NCI-H128 (cell line): ENCODE measurements around the gene SLN.
A peak's percentile ranks its signal among the peaks of the same experiment; 100 is the strongest.

Experiments used
- DNase-seq: peaks from one replicate; lab custom pipeline; 2025; ENCODE audit not compliant: unreplicated experiment; lab: John Stamatoyannopoulos, UW

Gene SLN

GRCh38 chr11:107719557-107720302 lies 7.9 kb upstream of the SLN start:
- no peak for DNase-seq

DNA sequence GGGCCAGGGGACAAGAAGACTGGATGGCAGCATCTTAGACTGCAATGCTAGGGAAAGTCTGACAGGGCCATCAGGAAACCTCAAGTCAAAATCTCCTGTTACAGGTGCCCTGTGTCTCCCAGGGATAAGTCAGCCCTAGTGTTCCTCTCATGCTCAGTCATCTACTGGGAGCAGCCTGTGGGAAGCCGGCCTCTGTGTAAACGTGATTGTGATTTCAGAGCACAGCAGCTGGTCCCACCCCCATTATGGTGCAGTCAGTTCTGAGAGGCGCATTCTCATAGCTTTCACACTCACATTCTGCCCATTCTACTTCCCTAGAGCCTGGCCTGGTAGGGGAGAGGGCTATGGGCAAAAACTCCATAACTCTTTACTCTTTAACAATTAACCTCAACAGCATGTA lies 7.2 kb upstream of the SLN start:
- DNase-seq: no peak

GRCh38 chr11:107716884-107717532 lies 5.2 kb upstream of the SLN start:
- DNase-seq: no peak

DNA sequence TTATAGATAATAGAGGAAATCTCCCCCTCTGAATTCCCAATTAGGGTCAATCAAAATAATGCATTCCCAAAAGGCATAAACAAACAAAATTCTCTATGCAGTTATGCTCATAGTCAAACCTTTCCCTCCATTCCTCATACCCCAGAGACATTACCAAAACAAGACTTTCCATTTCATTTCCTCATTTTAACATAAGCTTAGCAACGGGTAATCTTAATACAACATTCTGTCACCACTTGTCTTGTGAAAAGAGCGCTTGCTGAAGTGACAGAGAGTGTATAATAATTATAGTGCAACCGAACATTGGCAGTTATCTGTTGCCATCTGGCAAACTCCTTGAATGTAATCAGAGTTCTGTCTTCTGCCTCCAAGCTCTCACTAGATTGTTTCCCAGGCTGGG lies 1.2 kb upstream of the SLN start:
- DNase-seq: no peak

- no peak for DNase-seq
Measured at GRCh38 chr11:107710301-107710700, 1.6 kb downstream of the SLN start.

- DNase-seq: no peak
Measured at GRCh38 chr11:107708792-107709191, 3.1 kb downstream of the SLN start.

GRCh38 chr11:107707807-107708206 lies 4.0 kb downstream of the SLN start:
- no peak for DNase-seq

- no peak for DNase-seq
Measured at GRCh38 chr11:107707215-107707671, 4.6 kb downstream of the SLN start.

DNA sequence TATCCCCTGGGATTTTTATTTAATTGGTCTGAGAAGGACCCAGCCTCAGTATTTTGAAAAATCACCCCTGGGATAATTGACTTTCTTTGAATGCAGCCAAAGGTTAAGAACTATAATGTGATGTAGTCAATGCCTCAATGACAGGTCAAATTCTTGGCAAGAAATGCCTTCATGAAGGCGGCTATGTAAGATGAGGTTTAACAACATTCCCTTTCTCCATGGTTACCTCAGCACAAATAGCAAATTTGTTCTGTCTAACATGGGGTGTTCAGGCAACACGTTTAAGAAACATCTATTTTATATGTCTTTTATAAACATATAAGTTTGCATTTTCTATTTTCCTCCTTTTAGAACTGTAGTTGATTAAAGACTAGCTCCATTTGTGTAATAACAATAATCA lies 5.3 kb downstream of the SLN start:
- no peak for DNase-seq

DNA sequence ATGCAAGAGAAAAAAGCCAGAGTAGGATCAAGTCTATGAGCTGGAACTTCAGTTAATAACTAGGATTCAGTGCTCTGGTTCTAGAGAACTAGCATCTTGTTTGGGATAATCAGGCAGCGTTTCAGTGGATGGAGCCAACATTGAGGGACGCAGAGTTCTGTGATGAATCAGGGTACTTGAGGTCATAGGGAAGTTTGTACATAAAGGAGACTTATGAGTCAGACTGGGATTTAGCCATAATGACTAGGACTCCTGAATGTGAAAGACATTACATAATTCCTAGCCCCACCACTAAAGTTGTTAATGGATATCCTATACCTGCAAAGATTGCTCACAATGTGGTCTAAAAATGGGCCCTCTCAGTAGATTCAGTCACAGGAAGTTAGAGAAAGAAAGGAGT lies 6.8 kb downstream of the SLN start:
- no peak for DNase-seq

GRCh38 chr11:107704451-107704850 lies 7.4 kb downstream of the SLN start:
- no peak for DNase-seq

DNA sequence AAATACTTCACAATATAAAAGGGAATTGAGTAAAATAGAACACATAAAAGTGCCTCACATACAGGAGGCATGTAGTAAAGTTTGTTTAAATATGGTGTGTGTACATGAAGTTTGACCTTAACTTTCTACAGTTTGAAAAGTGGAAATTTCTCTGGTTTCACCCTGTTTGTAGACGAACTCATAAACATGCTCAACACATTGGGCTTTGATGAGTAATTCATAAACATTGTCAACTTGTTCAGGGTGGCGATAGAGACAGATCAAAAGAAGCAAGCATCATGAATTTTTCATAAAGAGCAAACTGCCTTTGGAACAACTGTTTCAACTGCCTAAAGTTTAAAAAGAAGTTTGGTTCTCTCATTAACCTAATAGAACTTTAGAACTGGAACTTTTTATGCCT lies 9.1 kb downstream of the SLN start:
- DNase-seq: no peak

DNA sequence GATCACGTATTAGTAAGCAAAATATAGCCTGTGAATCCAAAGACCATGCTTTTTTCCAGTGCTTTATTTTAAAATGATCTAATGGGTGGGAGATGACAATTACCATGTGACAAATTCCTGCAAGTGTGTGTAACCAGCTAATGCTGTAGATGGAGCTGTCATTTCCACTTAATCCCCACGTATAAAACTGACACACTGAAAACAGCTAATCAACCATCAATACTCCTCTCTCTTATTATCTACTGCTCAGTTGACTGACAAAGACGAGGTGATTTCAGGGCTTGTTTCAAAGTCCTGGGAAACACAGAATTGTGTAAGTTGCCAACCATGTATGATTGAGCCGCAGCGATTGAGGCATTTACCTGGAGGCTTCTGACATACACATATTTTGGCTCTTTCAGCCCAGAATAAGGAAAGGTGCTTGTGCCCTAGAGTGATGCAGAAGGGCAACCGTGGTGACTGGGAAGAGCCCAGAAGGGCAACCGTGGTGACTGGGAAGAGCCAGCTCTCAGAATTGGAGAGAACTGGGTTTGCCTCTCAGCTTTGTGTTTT lies 9.7 kb downstream of the SLN start:
- no peak for DNase-seq

- DNase-seq: no peak
Measured at GRCh38 chr11:107699371-107700285, 12.2 kb downstream of the SLN start.

DNA sequence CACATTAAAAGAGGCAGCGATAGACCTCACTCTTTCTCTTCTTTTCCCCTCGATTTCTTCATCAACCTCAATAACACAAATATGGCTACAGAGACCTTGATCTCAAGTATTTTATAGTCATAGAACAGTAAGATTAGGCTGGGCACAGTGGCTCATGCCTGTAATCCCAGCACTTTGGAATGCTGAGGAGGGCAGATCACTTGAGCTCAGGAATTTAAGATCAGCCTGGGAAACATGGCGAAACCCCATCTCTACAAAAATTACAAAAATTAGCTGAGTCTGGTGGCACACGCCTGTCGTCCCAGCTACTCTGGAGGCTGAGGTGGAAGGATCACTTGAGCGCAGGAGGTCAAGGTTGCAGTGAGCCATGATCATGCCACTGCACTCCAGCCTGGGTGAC lies 14.6 kb downstream of the SLN start:
- DNase-seq: no peak

- DNase-seq: no peak
Measured at GRCh38 chr11:107696140-107696539, 15.7 kb downstream of the SLN start.

- no peak for DNase-seq
Measured at GRCh38 chr11:107695446-107695845, 16.4 kb downstream of the SLN start.

DNA sequence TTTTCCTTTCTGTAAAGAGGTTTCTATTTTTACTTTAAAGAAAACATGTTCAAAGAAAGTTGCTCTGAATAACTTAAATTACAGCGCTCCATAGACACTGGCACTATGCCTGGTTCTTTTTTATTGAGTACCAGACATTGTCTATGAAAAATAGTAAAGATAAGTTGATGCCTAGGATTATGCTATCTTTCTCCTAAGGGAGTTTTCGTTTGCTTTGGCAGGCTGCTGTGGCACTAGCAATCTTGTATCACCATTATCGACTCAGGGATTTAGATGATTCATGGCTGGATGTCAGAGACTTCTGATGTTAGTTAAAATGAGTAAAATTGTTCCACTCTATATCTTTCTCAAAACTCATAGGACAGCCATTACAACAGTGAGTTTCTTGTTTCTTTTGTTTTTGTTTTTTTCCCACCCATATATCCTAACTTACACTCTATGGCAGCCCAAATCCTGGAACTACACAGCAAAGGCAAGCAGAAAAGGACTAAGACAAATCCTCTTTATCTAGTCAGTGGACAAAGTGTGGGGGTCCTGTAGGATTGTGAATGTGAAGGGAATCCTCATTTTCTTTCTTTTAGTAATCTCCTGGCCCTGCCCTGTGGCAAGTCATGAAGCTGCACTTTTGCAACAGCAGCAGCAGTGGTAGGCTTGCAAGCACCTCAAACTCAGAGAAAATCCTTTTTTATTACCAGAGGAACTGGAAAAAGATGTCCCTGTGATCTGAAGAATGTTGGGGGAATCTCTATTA lies 20.7 kb downstream of the SLN start:
- DNase-seq: no peak

- DNase-seq: peak; percentile 9
Measured at GRCh38 chr11:107689317-107690202, 22.3 kb downstream of the SLN start.
